NCI-H1694 (cell line): ENCODE measurements around the gene EFCAB8.
"Not testable (repeated sequence)": the region's sequence is repeated elsewhere in the genome, so short reads cannot be mapped to it uniquely, and the experiment has no call there.

Source experiments
- DNase-seq: peaks from one replicate; lab custom pipeline; 2025; lab: John Stamatoyannopoulos, UW

Gene EFCAB8

DNA sequence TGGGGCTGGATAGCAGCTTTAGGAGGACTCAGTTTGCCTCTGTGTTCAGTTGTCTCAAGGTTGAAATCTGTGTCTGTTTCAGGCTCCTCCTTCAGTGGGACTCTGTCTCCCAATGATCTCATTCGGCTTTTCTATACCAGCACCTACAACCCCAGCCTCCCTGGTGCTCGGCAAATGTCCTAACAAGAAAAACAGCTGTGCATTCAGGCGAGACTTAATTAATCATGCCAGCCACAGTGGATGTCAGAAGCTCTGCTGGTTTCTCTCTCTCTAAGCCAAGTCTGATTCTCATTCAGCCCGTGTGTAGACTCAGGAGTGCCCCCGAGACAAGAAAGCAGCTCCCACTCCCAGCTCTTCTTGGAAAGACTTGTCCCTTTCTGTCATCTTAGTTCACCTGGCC, 98.7 kb downstream of the EFCAB8 start:
- DNase-seq, result no peak

DNA sequence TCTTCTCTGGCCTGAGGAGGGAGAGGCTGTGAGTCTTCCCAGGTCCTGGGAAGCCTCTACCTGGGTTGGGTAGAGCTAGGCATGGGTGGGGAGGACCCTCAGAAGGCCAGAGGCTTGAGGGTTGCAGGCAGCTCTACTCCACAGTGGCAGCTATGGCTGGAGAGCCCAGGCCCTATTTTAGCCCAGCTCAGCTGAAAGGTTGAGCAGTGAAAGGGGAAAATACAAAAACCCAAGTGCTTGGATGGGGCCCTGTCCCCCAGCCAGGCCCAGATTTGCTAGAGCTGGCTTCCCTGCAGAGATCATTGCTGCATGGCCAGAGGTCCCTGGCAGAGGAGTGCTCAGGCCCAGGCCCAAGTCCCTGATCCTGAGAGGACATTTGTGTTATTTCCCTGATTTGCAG, 99.9 kb downstream of the EFCAB8 start:
- no peak for DNase-seq

GRCh38 chr20:32959351-32960221, 100.9 kb downstream of the EFCAB8 start:
- DNase-seq, result no peak

- no peak for DNase-seq
Measured at GRCh38 chr20:32960222-32960518, 101.4 kb downstream of the EFCAB8 start.

DNA sequence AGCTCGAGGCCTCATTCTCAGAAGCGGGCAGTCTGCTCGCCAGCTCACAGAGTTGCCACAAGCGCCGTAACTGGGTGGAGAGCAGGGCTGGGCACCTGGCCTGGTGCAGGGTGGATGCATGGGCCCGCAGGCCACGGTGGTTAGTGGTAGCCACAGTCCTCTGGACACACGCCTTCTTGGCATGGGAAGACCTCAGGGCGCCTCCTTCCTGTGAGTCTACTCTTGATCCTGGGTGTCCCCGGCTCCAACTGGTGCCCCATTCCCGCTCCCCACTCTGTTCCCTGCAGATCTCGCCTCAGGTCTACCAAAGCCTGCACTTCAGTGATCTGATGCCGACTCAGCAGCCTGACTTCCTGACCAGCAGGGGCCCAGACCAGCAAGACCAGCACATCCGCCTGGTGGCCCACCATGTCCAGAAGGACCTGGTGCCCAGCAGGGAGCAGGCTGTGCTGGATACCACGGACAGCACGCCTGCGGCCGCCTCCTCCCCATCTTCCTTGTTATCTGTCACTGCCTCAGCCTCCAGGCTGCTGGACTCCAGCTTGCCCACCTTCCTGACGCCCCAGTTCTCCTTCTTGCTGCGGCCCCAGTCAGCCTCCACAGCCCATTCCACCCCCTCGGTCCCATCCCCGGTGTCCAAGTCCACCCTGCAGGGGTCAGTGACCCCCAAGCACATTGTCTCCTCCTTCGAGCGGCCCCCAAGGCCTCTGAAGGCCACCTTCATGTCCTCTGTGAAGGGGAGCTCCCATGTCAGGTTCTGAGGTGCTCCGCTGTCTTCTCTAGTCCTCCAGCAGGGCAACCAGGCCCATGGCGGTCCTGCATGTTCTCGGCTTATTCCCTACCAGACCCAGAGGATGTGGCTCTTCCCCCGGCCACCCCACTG, 102.4 kb downstream of the EFCAB8 start:
- no peak for DNase-seq

GRCh38 chr20:32962053-32962452, 103.3 kb downstream of the EFCAB8 start:
- DNase-seq, result no peak

DNA sequence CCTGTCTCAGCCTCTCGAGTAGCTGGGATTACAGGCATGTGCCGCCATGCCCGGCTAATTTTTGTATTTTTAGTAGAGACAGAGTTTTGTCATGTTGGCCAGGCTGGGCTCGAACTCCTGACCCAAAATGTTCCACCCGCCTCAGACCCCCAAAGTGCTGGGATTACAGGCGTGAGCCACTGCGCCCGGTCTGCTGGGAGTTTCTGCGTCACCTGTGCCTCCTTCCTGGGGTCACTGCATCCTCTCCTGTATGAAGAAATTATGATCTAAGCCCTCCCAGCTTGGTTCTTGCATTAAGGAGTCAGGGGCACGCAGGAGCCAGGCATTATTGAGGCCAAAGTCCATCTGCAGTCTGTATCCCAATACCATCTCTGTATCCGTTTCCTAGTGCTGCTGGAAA, 103.9 kb downstream of the EFCAB8 start:
- not testable (repeated sequence) for DNase-seq

GRCh38 chr20:32963176-32963575, 104.5 kb downstream of the EFCAB8 start:
- no peak for DNase-seq

- no peak for DNase-seq
Measured at GRCh38 chr20:32964575-32964974, 105.9 kb downstream of the EFCAB8 start.

- DNase-seq, result no peak
Measured at GRCh38 chr20:32965115-32965514, 106.4 kb downstream of the EFCAB8 start.

DNA sequence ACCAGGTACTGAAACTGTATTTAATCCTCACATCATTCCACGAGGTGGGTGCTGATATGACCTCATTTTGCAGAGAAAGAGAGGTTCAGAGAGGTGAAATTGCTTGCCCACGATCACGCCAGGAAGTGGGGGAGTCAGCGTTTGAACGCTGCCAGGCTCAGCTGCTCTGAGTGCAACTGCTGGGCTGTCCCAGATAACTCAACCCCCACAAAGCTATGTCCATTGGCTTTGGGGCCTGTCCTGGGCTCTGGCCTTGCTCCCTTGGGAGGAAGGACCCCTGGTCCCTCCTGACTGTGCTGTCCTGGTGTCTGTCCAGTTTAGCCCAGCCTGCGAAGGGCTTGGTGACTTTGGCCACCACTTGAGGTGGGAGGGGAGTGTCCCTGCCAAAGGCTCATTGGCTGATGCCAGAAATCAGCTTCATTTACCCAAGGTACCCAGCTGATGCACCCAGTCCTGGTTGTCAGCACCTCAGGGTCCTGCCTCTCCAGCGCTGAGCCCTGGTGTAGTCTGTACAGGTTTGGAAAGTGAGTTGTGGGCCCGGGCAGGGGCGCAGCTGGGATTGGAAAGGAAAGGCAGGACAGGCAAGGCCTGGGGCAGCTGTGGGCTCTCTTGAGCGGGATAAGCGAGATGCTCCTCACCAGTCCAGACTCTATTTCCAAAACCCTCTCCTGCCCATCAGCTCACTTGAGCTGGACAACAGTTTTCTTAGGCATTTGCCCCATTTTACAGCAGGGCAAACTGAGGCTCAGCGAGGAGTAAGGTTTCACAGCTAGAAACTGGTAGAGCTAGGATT, 107.1 kb downstream of the EFCAB8 start:
- no peak for DNase-seq

DNA sequence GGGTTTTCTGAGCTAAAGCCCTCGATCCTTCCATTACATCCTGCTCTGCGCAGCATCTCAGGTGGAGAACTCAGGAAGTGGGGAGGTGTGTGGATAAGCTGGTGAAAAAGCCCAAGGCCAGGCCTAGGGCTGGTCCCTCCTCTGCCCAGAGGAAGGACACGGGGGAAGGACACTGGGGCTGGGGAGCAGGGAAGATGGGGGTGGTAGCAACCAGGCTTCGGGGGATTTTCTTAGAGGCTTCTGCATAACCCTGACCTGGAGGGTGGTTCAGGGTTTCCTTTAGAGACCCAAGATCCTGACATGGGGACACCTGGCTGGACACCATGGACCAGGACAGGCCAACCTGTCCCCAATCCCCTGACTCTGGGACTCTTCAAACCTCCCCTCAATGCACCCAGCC, 107.7 kb downstream of the EFCAB8 start:
- DNase-seq, result no peak

DNA sequence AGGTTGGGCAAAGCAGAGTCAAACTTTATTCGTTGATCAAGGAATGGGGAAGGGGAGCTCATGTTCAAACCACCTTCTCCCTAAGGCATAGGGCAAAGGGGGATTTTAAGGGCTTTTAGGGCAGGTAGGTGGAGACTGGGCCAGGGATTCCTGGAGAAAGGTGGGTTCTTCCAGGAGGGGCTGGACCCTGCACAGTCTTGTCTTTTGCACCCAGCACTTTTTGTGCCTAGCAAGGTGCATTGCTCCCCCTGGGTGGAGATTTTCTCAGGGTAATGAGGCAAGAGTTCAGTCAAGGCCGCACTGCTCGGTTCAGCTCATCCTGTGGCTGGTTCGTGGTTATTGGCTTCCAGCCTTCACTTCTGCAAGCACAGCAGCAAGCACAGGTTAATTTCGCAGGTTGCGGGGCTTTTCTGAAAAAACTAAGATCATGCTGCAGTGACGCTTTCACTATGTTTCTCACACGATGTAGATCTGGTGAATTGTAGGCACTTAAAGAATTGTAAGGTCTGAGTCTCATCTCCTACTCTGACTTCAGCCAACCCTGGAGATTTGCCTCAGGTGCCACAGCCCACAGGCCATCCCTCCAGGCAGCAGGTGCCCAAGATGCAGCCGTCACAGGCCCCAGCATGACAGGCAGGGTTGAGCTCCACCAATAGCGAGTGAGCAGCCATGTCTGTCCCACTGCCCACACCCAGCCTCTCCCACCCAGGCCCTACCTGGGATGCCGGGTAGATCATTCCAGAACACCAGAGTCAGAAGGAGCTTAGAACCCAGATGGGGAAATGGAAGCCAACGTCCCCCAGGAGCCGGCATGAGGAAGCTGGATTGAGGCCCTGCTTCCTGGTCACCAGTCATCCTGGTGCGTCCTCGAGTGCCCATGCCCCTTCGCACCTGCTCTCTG, 108.4 kb downstream of the EFCAB8 start:
- no peak for DNase-seq

GRCh38 chr20:32967961-32968457, 109.3 kb downstream of the EFCAB8 start:
- no peak for DNase-seq

- DNase-seq, result no peak
Measured at GRCh38 chr20:32968478-32969241, 109.9 kb downstream of the EFCAB8 start.

GRCh38 chr20:32969356-32970114, 110.8 kb downstream of the EFCAB8 start:
- no peak for DNase-seq

DNA sequence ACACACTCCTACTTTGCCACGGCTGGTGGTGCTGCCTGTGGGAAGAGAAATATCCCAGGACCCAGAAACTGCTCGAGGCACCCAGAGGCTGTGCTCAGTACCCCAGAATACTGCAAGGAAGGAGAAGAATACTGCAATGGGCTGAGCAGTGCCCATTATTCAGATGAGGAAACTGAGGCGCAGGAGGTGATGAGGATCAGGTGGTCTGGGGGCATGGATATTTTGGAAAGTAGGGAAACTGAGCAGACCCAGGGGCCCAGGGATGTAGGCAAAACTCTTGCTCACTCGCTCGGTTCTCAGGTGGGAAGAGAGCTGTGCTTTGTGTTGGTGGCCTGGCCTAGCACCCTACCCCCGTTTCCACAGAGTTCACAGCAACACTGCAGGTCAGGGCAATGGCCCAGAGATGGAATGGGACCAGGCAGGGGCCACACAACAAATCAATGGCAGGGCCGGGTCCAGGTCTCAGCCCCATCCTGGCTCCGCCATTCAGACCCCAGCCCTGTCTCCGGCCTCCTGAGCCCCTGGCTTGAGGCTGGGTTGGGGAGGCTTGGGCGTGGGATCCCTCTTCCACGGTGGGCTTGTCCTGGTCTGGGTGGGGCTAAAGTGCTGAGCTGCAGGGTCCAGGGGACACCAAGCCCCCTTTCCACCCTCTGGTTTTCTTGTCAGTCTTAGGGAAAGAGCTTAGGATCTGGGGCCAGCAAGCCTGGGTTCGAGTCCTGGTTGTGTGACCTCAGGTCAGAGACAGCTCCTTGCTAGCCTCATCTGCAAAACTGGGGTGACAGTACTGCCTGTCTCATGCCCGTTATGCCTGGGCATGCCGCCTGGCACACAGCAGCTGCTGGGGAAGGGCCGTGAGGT, 111.6 kb downstream of the EFCAB8 start:
- no peak for DNase-seq

GRCh38 chr20:32970973-32971300, 112.2 kb downstream of the EFCAB8 start:
- no peak for DNase-seq

GRCh38 chr20:32971703-32972161, 113.0 kb downstream of the EFCAB8 start:
- no peak for DNase-seq
